ENCODE measurements around the gene CAMSAP3.

Gene CAMSAP3

DNA sequence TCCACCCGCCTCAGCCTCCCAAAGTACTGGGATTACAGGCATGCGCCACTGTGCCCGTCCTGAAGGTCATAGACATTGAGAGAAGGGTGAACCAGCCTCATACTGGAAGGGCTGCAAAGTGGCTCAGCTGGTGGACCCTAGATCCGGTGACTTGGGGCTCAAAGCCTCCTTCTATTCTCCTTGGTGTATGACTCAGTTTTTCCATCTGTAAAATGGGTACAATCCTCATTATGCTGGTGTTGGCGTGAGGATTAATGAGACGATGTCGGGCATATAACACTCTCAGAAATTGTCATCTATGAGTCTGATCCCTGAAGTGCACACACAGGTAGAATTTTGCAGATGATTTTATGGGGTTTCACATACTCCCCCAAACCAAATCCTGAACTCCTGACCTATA, 5.8 kb upstream of the CAMSAP3 start:
- H3K36me3 ChIP-seq (ENCODE audit: control insufficient read depth, insufficient read depth, low read length): no peaks in the 10 kb centered on the region
- H3K27me3 ChIP-seq (ENCODE audit: control insufficient read depth, insufficient read depth, low read length): peaks cover 2% of the 10 kb centered on the region
- no peak overlapping the region for H3K27ac ChIP-seq (ENCODE audit: low read depth, low read length)
- no peaks in the 10 kb centered on the region for H3K4me1 ChIP-seq (ENCODE audit: control insufficient read depth, insufficient read depth, low read length)
- no peak overlapping the region for H3K9ac ChIP-seq (ENCODE audit: low read length)
- no peak overlapping the region for H3K4me3 ChIP-seq (ENCODE audit: low read length)

DNA sequence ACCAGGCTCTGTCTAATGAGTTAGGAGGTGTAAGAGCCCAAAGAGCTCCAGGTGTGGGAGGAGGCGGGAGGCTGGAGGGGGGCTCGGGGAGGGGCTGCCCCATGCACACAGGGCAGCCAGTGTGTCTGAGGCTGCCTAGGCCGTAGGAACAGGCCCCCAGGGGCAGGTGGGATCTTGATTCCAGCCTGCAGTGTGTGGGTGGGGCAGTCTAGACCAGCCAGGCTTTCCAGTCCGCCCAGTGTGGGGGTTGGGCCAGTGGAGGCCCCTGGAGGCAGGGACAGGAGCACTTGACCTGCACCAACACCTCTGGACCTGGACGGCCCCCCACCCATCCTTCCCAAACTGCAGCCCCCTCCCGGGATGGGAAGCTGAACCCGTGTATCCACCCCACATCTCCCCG, 5.4 kb upstream of the CAMSAP3 start:
- Histone ChIP-seq H3K4me1 (ENCODE audit: control insufficient read depth, insufficient read depth, low read length) (no peaks in the 10 kb centered on the region), H3K36me3 (ENCODE audit: control insufficient read depth, insufficient read depth, low read length) (no peaks in the 10 kb centered on the region), H3K9ac (ENCODE audit: low read length) (no peak overlapping the region), H3K27me3 (ENCODE audit: control insufficient read depth, insufficient read depth, low read length) (peaks cover 3% of the 10 kb centered on the region), H3K27ac (ENCODE audit: low read depth, low read length) (no peak overlapping the region), H3K4me3 (ENCODE audit: low read length) (no peak overlapping the region)

DNA sequence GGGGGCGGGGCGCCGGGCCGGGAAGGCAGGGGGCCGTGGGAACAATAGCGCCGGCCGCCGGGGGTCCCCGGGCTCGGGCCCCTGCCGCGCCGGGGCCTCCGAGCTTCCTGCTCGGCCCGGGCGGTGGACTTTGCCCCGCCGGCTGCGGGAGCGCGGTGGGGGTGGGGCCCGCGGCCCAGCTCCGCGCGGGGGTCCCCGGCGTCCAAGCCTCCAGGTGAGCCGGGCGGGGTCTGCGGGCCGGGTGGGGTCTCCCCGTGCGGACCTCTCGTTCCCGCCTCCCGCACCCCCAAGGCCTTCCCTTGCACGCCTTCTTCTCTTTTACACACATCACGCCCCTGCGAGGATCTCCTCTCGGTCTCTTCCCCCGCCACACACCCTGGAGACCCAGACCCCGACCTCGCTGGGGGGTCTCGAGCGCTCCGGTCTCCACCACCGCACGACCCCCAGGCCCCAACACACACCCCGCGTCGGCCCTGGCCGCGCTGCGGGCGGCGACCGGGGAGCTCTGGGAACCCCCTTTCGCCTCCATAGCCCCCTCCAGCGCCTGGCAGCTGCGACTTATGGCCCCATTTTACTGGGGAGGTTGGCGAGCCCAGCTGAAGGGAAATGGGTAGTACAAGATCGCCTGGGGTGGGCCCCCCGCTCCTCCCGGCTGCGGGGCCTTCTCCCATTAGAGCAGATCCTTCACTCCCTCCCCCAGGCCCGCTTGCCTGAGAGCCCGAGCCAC, 711 bp downstream of the CAMSAP3 start:
- no peaks in the 10 kb centered on the region for H3K36me3 ChIP-seq (ENCODE audit: control insufficient read depth, insufficient read depth, low read length)
- no peak overlapping the region for H3K9ac ChIP-seq (ENCODE audit: low read length)
- no peak overlapping the region for H3K27ac ChIP-seq (ENCODE audit: low read depth, low read length)

GRCh38 chr19:7597689-7598088, 2.0 kb downstream of the CAMSAP3 start:
- no peak overlapping the region for H3K27ac ChIP-seq (ENCODE audit: low read depth, low read length)
- no peaks in the 10 kb centered on the region for H3K36me3 ChIP-seq (ENCODE audit: control insufficient read depth, insufficient read depth, low read length)
- H3K9ac ChIP-seq (ENCODE audit: low read length): no peak overlapping the region
- H3K4me1 ChIP-seq (ENCODE audit: control insufficient read depth, insufficient read depth, low read length): no peaks in the 10 kb centered on the region
- H3K4me3 ChIP-seq (ENCODE audit: low read length): no peak overlapping the region
- peaks cover 15% of the 10 kb centered on the region for H3K27me3 ChIP-seq (ENCODE audit: control insufficient read depth, insufficient read depth, low read length)

More for the DNA sequence above, 711 bp downstream of the CAMSAP3 start:
- Histone ChIP-seq H3K27me3 (ENCODE audit: control insufficient read depth, insufficient read depth, low read length) (peaks cover 15% of the 10 kb centered on the region), H3K4me1 (ENCODE audit: control insufficient read depth, insufficient read depth, low read length) (no peaks in the 10 kb centered on the region), H3K4me3 (ENCODE audit: low read length) (peak overlapping the region; percentile 59)

DNA sequence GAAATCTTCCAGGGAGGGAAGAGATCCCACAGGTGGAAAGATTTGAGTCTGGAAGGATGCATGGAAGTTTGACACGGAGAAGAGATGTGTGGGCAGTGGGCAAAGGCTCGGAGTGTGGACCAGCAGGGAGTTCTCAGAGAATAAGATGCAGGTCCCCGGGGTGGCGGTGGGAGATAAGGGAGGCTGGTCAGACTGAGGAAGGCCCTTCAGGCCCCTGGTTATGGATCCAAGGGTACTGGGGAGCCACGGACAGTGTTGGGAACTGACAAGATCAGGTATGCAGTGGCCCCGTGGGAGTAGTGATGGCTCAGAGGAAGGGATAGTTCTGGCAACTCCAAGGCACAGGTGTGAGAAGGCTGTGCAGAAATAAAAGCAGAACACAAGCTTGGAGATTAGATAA, 2.5 kb downstream of the CAMSAP3 start:
- no peaks in the 10 kb centered on the region for H3K36me3 ChIP-seq (ENCODE audit: control insufficient read depth, insufficient read depth, low read length)
- no peak overlapping the region for H3K4me3 ChIP-seq (ENCODE audit: low read length)
- H3K9ac ChIP-seq (ENCODE audit: low read length): no peak overlapping the region
- no peaks in the 10 kb centered on the region for H3K4me1 ChIP-seq (ENCODE audit: control insufficient read depth, insufficient read depth, low read length)
- H3K27me3 ChIP-seq (ENCODE audit: control insufficient read depth, insufficient read depth, low read length): peaks cover 15% of the 10 kb centered on the region
- H3K27ac ChIP-seq (ENCODE audit: low read depth, low read length): no peak overlapping the region

DNA sequence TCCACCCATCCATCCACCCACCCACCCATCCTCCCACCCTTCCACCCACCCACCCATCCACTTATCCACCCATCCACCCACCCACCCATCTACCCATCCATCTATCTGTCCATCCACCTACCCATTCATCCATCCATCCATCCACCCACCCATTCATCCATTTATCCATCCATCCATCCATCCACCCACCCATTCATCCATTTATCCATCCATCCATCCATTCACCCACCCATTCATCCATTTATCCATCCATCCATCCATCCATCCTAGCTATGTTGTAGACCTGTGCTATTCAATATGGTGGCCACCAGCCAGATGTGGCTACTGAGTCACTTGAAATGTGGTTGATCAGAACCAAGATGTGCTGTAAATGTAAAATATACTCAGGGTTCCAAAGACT, 5.1 kb downstream of the CAMSAP3 start:
- no peaks in the 10 kb centered on the region for H3K36me3 ChIP-seq (ENCODE audit: control insufficient read depth, insufficient read depth, low read length)
- peaks cover 10% of the 10 kb centered on the region for H3K27me3 ChIP-seq (ENCODE audit: control insufficient read depth, insufficient read depth, low read length)
- no peak overlapping the region for H3K27ac ChIP-seq (ENCODE audit: low read depth, low read length)
- H3K9ac ChIP-seq (ENCODE audit: low read length): no peak overlapping the region
- H3K4me1 ChIP-seq (ENCODE audit: control insufficient read depth, insufficient read depth, low read length): no peaks in the 10 kb centered on the region
- no peak overlapping the region for H3K4me3 ChIP-seq (ENCODE audit: low read length)

DNA sequence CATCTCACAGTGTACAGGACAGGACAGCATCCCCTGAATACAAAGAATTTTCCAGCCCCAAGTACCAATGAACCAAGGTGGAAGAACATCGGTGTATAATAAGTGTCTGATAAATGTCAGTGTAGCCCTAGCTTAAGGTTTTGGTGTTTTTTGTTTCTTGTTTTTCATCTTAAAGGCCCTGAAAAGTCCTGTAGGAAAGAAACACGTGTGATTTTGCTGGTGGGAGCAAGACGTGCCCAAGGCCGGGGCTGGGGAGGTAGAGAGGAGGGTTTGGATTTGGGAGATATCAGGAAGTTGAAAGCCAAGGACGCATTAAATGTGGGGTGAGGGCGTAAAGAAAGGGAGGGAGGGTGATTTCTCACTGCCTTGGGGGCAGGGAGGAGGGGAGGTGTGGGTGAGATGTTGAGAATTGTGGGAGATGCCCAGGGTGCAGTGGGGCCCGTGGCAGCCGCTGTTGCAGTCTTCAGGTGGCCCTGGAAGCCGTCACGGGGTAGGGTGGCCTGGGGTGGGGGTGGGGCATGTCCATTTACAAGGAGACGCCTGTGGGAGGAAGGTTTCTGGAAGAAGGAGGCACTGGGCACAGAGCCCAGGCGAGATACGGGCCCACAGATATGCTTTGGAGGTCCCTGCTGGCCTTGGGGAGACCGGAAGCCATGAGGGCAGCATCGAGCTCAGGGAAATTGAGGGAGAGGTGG, 6.7 kb downstream of the CAMSAP3 start:
- no peaks in the 10 kb centered on the region for H3K4me1 ChIP-seq (ENCODE audit: control insufficient read depth, insufficient read depth, low read length)
- no peak overlapping the region for H3K27ac ChIP-seq (ENCODE audit: low read depth, low read length)
- no peak overlapping the region for H3K9ac ChIP-seq (ENCODE audit: low read length)
- H3K27me3 ChIP-seq (ENCODE audit: control insufficient read depth, insufficient read depth, low read length): no peaks in the 10 kb centered on the region
- H3K4me3 ChIP-seq (ENCODE audit: low read length): no peak overlapping the region
- no peaks in the 10 kb centered on the region for H3K36me3 ChIP-seq (ENCODE audit: control insufficient read depth, insufficient read depth, low read length)

GRCh38 chr19:7602935-7603497, 7.4 kb downstream of the CAMSAP3 start:
- Histone ChIP-seq H3K9ac (ENCODE audit: low read length) (no peak overlapping the region), H3K4me1 (ENCODE audit: control insufficient read depth, insufficient read depth, low read length) (no peaks in the 10 kb centered on the region), H3K4me3 (ENCODE audit: low read length) (no peak overlapping the region), H3K27ac (ENCODE audit: low read depth, low read length) (no peak overlapping the region), H3K27me3 (ENCODE audit: control insufficient read depth, insufficient read depth, low read length) (no peaks in the 10 kb centered on the region), H3K36me3 (ENCODE audit: control insufficient read depth, insufficient read depth, low read length) (no peaks in the 10 kb centered on the region)

DNA sequence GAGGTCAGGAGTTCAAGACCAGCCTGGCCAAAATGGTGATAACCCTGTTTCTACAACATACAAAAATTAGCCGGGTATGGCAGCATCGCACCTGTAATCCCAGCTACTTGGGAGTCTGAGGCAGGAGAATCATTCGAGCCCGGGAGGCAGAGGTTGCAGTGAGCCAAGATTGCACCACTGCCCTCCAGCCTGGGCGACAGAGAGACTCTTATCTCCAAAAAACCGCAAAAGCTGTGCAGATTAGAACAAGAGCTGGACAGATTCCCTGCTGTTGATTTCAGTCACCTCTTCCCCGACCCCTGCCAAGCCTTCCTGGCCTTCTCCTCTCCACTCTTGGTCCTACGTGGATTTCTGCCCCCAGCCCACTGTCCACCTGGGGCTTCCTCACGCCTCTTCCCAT, 8.3 kb downstream of the CAMSAP3 start:
- no peak overlapping the region for H3K27ac ChIP-seq (ENCODE audit: low read depth, low read length)
- H3K9ac ChIP-seq (ENCODE audit: low read length): no peak overlapping the region
- H3K36me3 ChIP-seq (ENCODE audit: control insufficient read depth, insufficient read depth, low read length): no peaks in the 10 kb centered on the region
- no peaks in the 10 kb centered on the region for H3K4me1 ChIP-seq (ENCODE audit: control insufficient read depth, insufficient read depth, low read length)
- no peaks in the 10 kb centered on the region for H3K27me3 ChIP-seq (ENCODE audit: control insufficient read depth, insufficient read depth, low read length)
- no peak overlapping the region for H3K4me3 ChIP-seq (ENCODE audit: low read length)

- H3K4me3 ChIP-seq (ENCODE audit: low read length): no peak overlapping the region
- H3K27me3 ChIP-seq (ENCODE audit: control insufficient read depth, insufficient read depth, low read length): no peaks in the 10 kb centered on the region
- H3K4me1 ChIP-seq (ENCODE audit: control insufficient read depth, insufficient read depth, low read length): no peaks in the 10 kb centered on the region
- no peak overlapping the region for H3K27ac ChIP-seq (ENCODE audit: low read depth, low read length)
- H3K9ac ChIP-seq (ENCODE audit: low read length): no peak overlapping the region
- H3K36me3 ChIP-seq (ENCODE audit: control insufficient read depth, insufficient read depth, low read length): no peaks in the 10 kb centered on the region
Observed at GRCh38 chr19:7605490-7606222, 10.0 kb downstream of the CAMSAP3 start.

- no peak overlapping the region for H3K4me3 ChIP-seq (ENCODE audit: low read length)
- H3K4me1 ChIP-seq (ENCODE audit: control insufficient read depth, insufficient read depth, low read length): no peaks in the 10 kb centered on the region
- no peaks in the 10 kb centered on the region for H3K27me3 ChIP-seq (ENCODE audit: control insufficient read depth, insufficient read depth, low read length)
- no peak overlapping the region for H3K9ac ChIP-seq (ENCODE audit: low read length)
- no peaks in the 10 kb centered on the region for H3K36me3 ChIP-seq (ENCODE audit: control insufficient read depth, insufficient read depth, low read length)
- H3K27ac ChIP-seq (ENCODE audit: low read depth, low read length): no peak overlapping the region
Observed at GRCh38 chr19:7606289-7606688, 10.6 kb downstream of the CAMSAP3 start.

- H3K27me3 ChIP-seq (ENCODE audit: control insufficient read depth, insufficient read depth, low read length): no peaks in the 10 kb centered on the region
- no peak overlapping the region for H3K27ac ChIP-seq (ENCODE audit: low read depth, low read length)
- no peaks in the 10 kb centered on the region for H3K36me3 ChIP-seq (ENCODE audit: control insufficient read depth, insufficient read depth, low read length)
- H3K4me3 ChIP-seq (ENCODE audit: low read length): no peak overlapping the region
- no peak overlapping the region for H3K9ac ChIP-seq (ENCODE audit: low read length)
- H3K4me1 ChIP-seq (ENCODE audit: control insufficient read depth, insufficient read depth, low read length): no peaks in the 10 kb centered on the region
Observed at GRCh38 chr19:7607212-7607873, 11.7 kb downstream of the CAMSAP3 start.

Measured in rectal smooth muscle tissue (tissue), 1 donor.